Activated naive CD8-positive, alpha-beta T cell treated with anti-CD3 and anti-CD28 coated beads, Interleukin-2, amount 50 U/mL, for 24 hours (primary cell): Measurements from ENCODE around the gene ANKH.

Experiments
- ATAC-seq: fragments of 150-1000 bp; cut with Tn5 transposase; one replicate; pipeline ENCODE4 v1.10.0; 2021
- DNase-seq: peaks from one replicate; pipeline ENCODE4 v3.0.0; 2021
- H3K27ac Mint-ChIP-seq: one replicate; pipeline ENCODE4 v1.8.0; 2021; ENCODE audit warnings: mild to moderate bottlenecking, mixed read lengths
- H3K27me3 Mint-ChIP-seq: one replicate; pipeline ENCODE4 v1.8.0; 2021; ENCODE audit warnings: mixed read lengths
- H3K36me3 Mint-ChIP-seq: one replicate; pipeline ENCODE4 v1.8.0; 2021; ENCODE audit warnings: low read depth, mixed read lengths
- H3K4me1 Mint-ChIP-seq: one replicate; pipeline ENCODE4 v1.8.0; 2021; ENCODE audit warnings: mixed read lengths
- H3K4me3 Mint-ChIP-seq: one replicate; pipeline ENCODE4 v1.8.0; 2021; ENCODE audit warnings: mild to moderate bottlenecking, moderate library complexity, mixed read lengths
- H3K9me3 Mint-ChIP-seq: one replicate; pipeline ENCODE4 v1.8.0; 2021; ENCODE audit warnings: mixed read lengths

Gene ANKH

DNA sequence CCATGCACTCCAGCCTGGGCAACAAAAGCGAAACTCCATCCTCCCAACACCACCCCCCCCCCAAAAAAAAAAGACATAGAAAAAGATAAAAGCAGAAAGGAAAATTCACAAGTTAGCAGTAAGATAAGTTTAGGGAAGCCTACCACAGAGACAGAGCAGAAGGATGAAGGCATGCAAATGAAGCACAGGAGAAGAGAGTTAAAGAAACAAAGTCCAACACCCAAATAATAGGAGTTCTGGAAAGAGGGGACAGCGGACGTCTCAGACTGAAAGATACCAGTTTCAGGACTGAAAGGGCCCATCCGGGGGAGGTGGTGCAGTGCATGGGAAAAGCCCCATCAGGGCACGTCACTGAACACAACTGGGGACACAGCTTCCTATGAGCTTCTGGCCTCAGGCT, 152.8 kb downstream of the ANKH start:
- H3K27ac Mint-ChIP-seq: no peak overlapping the region
- no peak for DNase-seq
- H3K4me1 Mint-ChIP-seq: peaks cover 16% of the 10 kb centered on the region
- no peak for ATAC-seq
- no peaks in the 10 kb centered on the region for H3K27me3 Mint-ChIP-seq
- no peak overlapping the region for H3K4me3 Mint-ChIP-seq
- H3K36me3 Mint-ChIP-seq: peaks cover 37% of the 10 kb centered on the region
- H3K9me3 Mint-ChIP-seq: no peaks in the 10 kb centered on the region

DNA sequence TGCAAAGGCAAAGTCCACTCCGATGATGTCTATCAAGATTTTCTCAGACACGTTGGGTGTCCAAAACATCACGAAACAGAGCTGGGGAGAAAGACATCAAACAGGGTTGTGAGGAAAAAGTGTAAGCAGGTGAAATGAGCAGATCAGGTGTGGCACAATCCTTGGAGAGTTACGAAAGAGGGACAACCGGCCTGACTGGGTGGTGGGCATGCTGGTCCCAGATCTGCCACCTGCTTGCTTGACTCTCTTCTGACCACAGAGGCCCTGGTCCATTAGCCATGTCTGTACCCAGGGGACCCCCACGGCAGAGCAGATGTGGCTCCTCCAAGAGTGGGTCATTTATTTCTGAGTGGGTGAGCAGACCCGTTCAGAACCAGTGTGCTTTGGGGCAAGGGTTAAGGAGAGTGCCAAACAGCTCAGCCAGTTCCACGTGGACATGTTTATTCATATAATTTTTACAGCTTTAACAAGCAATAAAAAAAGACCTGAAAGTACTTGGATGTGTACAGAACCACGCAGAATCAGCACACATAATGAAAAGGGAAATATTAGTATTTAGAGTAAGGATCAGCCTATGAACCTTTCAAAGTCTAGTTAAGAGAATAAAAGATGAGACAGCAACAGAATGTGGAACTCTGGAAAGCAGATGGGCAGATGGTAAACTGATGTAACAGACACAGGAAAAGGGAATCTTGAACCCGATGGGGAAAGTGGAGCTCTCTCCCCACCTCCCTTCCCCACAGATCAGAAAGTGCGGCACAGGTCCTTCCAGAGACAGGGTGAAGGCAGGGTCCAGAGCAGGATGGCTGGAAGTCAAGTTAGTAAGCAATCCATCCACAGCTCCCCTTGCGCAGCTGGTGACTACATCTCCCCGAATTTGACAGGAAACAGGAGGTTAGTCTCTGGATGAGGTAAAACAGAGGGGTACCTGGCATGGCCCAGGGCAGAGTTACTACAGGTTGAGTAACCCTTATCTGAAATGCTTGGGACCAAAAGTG, 154.5 kb downstream of the ANKH start:
- Mint-ChIP-seq H3K36me3 (peaks cover 35% of the 10 kb centered on the region), H3K9me3 (no peaks in the 10 kb centered on the region), H3K27ac (no peak overlapping the region), H3K27me3 (no peaks in the 10 kb centered on the region), H3K4me3 (no peak overlapping the region), H3K4me1 (peaks cover 7% of the 10 kb centered on the region)
- no peak for ATAC-seq
- DNase-seq: no peak

DNA sequence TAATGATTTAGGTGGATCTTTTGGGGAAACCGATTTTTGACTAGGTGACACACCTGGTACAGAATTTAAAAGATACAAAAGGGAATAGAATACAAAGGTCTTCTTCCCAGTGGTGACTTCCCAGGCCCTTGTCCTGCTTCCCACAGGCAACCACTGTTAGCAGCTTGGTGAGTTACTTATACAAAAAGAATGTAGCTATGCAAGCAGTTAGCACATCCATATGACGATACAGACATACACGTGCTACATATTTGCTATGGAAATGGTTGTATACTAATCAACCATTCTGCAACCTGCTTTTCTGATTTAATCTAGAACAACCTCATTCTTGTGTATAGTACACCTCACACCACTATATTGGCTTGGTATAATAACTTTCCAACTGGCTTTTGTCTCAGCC, 156.1 kb downstream of the ANKH start:
- H3K9me3 Mint-ChIP-seq: no peaks in the 10 kb centered on the region
- no peaks in the 10 kb centered on the region for H3K27me3 Mint-ChIP-seq
- peaks cover 7% of the 10 kb centered on the region for H3K4me1 Mint-ChIP-seq
- ATAC-seq (no peak), DNase-seq (no peak)
- H3K4me3 Mint-ChIP-seq: no peak overlapping the region
- no peak overlapping the region for H3K27ac Mint-ChIP-seq
- peaks cover 43% of the 10 kb centered on the region for H3K36me3 Mint-ChIP-seq

DNA sequence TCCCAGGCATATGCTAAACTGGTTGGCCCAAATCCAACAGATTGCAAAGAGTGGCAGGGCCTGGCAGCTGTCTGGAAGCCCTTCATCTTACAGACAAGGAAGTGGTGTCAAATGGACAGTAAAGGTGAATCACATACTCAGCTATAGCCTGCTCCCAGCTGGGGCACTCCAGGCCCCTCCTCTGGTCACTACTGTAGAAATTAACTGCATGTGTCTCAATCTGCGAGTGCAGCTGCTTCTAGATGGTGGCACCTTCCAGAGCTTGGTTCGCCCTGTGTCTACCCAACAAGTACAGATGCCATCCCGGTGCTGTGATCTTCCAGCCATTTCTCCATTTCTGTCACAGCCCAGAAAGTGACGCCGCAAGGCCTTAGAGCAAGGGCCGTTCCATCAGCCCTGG, 156.9 kb downstream of the ANKH start:
- H3K36me3 Mint-ChIP-seq: peaks cover 50% of the 10 kb centered on the region
- H3K27ac Mint-ChIP-seq: no peak overlapping the region
- H3K9me3 Mint-ChIP-seq: no peaks in the 10 kb centered on the region
- ATAC-seq (no peak), DNase-seq (no peak)
- H3K4me1 Mint-ChIP-seq: peaks cover 6% of the 10 kb centered on the region
- no peaks in the 10 kb centered on the region for H3K27me3 Mint-ChIP-seq
- H3K4me3 Mint-ChIP-seq: no peak overlapping the region

DNA sequence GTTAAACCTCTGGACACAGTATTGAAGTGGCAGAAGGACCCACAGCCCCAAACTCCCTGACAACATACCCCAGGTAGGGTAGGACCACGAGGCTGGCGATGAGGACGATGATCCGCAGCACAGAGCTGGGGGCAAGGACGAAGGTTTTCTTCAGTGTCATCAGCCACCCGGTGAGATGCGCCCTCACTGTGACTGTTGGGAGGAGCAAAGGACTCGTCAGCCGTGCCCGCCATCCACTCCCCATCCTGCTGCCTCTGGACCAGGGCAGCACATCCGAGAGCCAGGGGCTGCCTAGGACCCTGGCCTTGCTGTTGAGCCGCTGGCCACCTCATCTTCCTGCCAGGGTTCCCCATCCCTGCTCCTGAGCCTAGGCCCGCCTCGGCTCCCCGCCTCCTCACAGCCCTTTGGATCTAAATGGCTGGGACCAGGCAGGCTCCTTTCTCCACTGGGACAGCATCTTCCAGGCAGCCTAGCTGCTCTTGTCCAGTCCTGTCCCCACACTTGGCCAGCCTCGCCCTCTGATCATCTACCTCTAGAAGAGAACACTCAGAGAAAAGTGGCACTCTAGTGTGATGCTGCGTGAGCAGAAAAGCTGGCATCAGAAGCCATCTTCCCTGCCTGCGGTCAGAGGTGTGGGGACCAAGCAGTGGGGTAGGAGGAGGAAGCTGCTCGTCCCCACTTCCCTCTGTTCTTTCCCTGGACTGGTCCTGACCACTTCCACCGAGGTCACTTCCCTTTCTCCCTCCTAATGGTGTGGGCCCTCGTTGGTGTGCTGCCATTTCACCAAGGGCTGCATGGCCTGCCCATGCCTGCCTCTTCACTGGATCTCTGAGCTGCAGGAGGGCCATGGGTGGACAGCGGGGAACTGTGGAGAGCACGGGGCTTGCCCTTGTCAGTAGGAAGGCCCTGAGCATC, 157.8 kb downstream of the ANKH start:
- peak overlapping the region; percentile 74 for H3K27ac Mint-ChIP-seq
- H3K4me1 Mint-ChIP-seq: peaks cover 10% of the 10 kb centered on the region
- H3K9me3 Mint-ChIP-seq: no peaks in the 10 kb centered on the region
- H3K36me3 Mint-ChIP-seq: peaks cover 53% of the 10 kb centered on the region
- no peak overlapping the region for H3K4me3 Mint-ChIP-seq
- DNase-seq (no peak), ATAC-seq (no peak)
- H3K27me3 Mint-ChIP-seq: no peaks in the 10 kb centered on the region

DNA sequence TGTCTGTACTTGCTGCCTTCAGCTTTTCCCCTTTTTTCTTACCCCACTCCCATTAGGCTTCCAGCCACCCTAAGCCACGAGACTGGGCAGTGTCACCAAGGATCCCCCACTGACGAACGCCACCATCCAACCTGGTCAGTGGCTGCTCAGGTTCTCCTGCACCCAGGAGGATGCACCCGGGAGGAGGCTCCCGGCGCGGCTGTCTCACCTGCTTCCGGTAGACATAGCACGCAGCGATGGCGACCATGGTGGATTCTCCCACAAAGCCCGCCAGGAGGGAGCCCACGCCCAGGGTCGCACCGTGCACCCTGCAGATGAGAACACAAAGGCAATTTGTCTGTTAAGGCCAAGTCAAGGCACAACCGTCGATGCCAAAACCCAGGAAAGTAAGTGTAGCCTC, 158.9 kb downstream of the ANKH start:
- DNase-seq (no peak), ATAC-seq (no peak)
- Mint-ChIP-seq H3K27ac (peak overlapping the region; percentile 1), H3K27me3 (no peaks in the 10 kb centered on the region), H3K4me1 (peaks cover 20% of the 10 kb centered on the region), H3K9me3 (no peaks in the 10 kb centered on the region), H3K4me3 (no peak overlapping the region), H3K36me3 (peaks cover 63% of the 10 kb centered on the region)

DNA sequence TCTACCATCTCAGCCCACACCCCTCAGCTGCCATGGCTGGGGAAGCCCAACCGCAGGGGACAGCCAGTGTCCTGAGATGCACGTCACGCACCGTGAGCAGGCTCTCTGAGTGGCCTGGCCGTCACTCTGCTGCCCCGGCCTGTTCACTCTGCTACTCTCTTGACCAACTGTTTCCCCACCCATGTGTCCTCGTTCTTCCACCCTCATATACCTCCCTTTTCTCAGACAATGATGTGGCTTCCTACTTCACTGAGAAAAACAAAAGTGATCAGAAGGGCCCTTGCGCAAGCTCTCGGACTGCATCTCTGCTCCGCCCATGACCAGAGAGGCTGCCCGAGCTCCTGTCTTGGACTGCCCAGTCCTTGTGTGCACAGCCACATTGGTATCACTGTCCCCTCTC, 159.4 kb downstream of the ANKH start:
- ATAC-seq (no peak), DNase-seq (no peak)
- Mint-ChIP-seq H3K4me3 (no peak overlapping the region), H3K9me3 (no peaks in the 10 kb centered on the region), H3K4me1 (peaks cover 25% of the 10 kb centered on the region), H3K27ac (peak overlapping the region; percentile 1), H3K27me3 (no peaks in the 10 kb centered on the region), H3K36me3 (peaks cover 63% of the 10 kb centered on the region)

DNA sequence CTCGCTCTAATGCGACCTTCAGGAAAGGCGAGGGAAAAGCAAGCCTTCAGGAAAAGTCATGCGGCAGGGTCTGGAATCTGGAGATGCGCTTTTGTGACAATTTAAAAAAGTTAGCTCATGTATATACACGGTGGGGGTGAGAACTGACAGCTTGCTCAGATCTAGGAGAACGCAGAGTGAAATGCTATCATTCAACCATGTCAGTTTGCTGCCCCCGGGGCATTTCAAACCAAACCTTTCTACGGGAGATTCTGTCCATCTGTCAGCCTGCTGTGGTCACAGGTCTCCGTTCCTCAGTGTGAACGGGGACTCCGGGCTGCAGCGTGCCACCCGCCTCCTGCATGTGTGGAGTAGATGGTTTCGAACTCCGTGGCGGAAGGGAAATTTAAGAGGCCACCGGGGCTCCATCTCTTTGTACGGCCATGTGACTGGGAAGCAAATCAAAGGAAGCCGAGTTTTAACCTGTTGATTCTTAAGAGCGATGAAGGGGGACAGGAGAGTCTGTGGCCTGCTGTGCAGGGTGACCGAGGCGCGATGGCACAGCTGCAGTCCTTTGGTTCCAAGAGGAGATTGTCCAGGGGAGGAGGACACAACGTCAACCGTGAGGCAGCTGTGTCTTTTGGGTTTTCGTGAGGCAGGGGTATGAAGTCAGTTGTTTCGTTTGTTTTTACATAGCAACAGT, 161.1 kb downstream of the ANKH start:
- H3K4me1 Mint-ChIP-seq: peaks cover 42% of the 10 kb centered on the region
- ATAC-seq (no peak), DNase-seq (no peak)
- no peaks in the 10 kb centered on the region for H3K9me3 Mint-ChIP-seq
- H3K4me3 Mint-ChIP-seq: no peak overlapping the region
- H3K27me3 Mint-ChIP-seq: no peaks in the 10 kb centered on the region
- H3K36me3 Mint-ChIP-seq: peaks cover 76% of the 10 kb centered on the region
- H3K27ac Mint-ChIP-seq: no peak overlapping the region

DNA sequence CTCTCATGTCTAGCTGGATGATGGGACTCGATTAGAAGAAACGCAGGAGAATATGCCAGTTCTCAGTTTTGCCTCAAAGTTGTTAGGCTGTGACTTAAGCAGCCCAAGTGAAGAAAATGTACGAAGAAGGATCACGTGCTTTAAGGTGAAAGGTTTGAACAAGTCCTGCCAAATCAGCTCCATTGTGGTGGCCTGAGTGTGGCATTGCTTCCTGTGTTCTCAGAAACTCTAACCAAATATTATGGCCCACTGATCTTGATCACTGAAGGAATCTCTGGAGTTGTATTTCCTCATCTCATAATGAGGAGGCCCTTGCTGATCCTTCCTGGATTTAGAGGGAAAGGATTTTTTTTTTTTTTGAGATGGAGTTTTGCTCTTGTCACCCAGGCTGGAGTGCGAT, 163.0 kb downstream of the ANKH start:
- peaks cover 60% of the 10 kb centered on the region for H3K4me1 Mint-ChIP-seq
- H3K9me3 Mint-ChIP-seq: no peaks in the 10 kb centered on the region
- peaks cover 84% of the 10 kb centered on the region for H3K36me3 Mint-ChIP-seq
- no peak overlapping the region for H3K4me3 Mint-ChIP-seq
- peak overlapping the region; percentile 98 for H3K27ac Mint-ChIP-seq
- ATAC-seq: no peak
- no peaks in the 10 kb centered on the region for H3K27me3 Mint-ChIP-seq
- no peak for DNase-seq

DNA sequence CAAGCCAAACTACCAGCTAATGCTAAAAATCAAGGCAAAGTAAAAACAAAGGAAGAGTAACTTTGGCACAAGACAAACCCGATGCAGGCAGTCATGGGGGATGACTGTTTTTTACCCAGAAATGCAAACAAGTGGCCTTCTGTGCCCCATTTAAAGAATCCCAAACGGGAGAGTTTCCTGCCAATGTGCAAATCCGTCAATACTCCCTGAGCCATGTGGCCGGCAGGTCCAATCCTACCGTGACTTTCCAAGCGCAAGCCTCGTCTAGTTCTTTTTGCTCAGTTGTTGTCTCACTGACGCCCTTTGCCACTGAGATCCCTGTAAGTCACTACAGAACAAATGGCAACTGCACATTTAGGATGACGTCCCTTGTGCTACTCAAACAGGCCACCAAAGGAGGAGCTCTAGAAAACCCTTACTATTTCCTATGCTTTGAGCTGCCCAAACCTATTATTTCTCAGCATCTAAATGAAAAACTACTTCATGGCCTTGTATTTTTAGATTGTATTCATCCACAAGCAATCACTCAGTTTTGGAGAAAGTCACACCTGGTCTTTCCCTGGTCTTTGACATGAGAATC, 163.7 kb downstream of the ANKH start:
- Mint-ChIP-seq H3K9me3 (no peaks in the 10 kb centered on the region), H3K27ac (peak overlapping the region; percentile 98), H3K36me3 (peaks cover 87% of the 10 kb centered on the region), H3K4me1 (peaks cover 66% of the 10 kb centered on the region), H3K27me3 (no peaks in the 10 kb centered on the region), H3K4me3 (no peak overlapping the region)
- DNase-seq (no peak), ATAC-seq (no peak)

DNA sequence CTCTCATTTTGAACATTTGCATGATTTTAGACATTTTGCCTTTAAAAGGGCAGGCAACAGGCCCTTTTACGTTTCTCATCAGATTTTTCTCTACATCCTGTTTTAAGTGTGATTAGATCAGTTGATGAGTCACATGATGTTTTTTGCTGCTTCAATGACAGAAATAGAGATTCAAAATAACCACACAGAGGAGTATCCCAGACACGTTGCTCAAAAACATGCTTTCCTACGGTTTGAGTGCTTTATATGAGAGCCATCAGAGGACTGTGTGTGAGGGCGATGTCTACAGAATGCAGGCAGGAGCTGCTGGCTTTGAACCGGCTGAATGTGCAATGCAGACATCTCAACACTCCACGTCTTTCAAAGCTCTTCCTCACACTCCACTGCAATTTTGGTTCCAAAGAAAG, 165.0 kb downstream of the ANKH start:
- Mint-ChIP-seq H3K9me3 (no peaks in the 10 kb centered on the region), H3K4me1 (peaks cover 79% of the 10 kb centered on the region), H3K4me3 (peak overlapping the region; percentile 74), H3K27ac (peak overlapping the region; percentile 98), H3K36me3 (peaks cover 87% of the 10 kb centered on the region), H3K27me3 (no peaks in the 10 kb centered on the region)
- peak; percentile 88 for ATAC-seq
- no peak for DNase-seq

DNA sequence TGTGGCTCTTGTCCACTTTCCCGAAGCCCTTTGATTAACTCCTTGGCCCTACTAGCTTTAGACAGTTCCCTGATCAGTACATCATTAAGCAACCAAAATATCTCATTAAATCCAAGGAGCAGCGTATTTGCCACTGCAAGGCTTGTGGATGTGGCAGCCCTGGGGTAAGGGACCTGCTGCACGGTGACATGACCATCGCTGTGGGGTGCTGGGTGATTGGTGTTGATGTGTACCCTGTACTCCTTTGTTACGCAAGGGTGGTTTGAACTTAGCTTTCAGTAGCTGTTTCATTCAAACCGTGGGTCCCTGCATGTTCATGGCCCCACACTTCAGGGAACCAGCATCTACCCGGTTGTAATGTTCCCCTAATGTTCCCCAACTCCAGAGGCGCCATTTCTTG, 166.0 kb downstream of the ANKH start:
- Mint-ChIP-seq H3K27me3 (no peaks in the 10 kb centered on the region), H3K36me3 (peaks cover 80% of the 10 kb centered on the region), H3K27ac (peak overlapping the region; percentile 98), H3K9me3 (no peaks in the 10 kb centered on the region), H3K4me1 (peaks cover 90% of the 10 kb centered on the region), H3K4me3 (no peak overlapping the region)
- no peak for ATAC-seq
- DNase-seq: no peak

DNA sequence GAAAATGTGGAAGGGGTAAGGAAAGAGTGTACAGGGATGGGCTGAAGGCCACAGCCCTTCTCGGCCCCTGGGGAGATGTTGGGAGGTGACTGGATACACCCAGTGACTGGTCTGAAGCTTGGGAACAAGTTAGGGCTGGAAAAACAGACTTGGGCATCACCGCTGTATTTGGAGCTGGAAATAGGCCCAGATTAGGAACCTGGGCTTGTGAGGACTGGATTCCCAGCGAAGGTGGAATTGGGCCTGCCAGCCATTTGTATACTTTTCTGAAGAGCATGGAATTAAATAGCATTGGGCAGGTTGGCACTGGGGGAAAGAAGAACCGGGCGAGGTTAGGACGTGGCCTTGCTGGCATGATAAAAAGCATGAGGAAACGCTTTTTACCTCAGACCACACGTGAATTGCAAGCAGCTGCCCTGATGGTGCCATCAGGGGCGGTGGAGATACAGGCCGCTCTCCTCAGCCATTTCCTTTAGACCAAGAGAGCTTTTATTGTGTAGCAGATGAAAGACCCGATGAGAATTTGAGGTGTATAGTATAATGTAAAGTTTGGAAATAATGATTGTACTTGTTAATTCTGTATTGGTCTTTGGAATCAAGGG, 169.2 kb downstream of the ANKH start:
- H3K4me1 Mint-ChIP-seq: peaks cover 81% of the 10 kb centered on the region
- no peak overlapping the region for H3K4me3 Mint-ChIP-seq
- no peak for ATAC-seq
- H3K9me3 Mint-ChIP-seq: no peaks in the 10 kb centered on the region
- peaks cover 80% of the 10 kb centered on the region for H3K36me3 Mint-ChIP-seq
- H3K27ac Mint-ChIP-seq: peak overlapping the region; percentile 63
- no peaks in the 10 kb centered on the region for H3K27me3 Mint-ChIP-seq
- no peak for DNase-seq

DNA sequence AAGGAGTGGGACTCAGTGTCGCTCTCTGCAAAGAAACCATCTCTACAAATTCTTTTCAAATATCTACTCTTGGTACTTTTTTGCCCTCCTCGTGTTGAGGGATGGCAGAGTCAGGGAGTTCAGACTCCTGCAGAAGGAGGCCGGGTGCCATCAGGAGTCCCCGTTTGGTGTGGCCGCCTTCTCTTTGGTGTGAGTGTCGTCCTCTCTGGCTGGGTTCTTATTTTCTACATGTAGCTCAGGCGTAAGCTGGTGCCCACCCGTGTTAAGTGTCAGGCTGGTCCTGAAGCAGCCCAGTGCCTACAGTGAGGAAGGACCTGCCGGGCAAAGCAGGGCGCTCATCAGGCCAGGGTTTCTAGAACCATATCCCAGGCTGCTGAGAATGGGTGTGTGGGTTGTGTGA, 170.0 kb downstream of the ANKH start:
- no peak for DNase-seq
- ATAC-seq: no peak
- Mint-ChIP-seq H3K4me3 (no peak overlapping the region), H3K27ac (peak overlapping the region; percentile 9), H3K36me3 (peaks cover 81% of the 10 kb centered on the region), H3K4me1 (peaks cover 73% of the 10 kb centered on the region), H3K27me3 (no peaks in the 10 kb centered on the region), H3K9me3 (no peaks in the 10 kb centered on the region)
